Measurements from ENCODE around the gene SYT5.
"Not testable (repeated sequence)": the region's sequence is repeated elsewhere in the genome, so short reads cannot be mapped to it uniquely, and the experiment has no call there.

SYT5 gene

DNA sequence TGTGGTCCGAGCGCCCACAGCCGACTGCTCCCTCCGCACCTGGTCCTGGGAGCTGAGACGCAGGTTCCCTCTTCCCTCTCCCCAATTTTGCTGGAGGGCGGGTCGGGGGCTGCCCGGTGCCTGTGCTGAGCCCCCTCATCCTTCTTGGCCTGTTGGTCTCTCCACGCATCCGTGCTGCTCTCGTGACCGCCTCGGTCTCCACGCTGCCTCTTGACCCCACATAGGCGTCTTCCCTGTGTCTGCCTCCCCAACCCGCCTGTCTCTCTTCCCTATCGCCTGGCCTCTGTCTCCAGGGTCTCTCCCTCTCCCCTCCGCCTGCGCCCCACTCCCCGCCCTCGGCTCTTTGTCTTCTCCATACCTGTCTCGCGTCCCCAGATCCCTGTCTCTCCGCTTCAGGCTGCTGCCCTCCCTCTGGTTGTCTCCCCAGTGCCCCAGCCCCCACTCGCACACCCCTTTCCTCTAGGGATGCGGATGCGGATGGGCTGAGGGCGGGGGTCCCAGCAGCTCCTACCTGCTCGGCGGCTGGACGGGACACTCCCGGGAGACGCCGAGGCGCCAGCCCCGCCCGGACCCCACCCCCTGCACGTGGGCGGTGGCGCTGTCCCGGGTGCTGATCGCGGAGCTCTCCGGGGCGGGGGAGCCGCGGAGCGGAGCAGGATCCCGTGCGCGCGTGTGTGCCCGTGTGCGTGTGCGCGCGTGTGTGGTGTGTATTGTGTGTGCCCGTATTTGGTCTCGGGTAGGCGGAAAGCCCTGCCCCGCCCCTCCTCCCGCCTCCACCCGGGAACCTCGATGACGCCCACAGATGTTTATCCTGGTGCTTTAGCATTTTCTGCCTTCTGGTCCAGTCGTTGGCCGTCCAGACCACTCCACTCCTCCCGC, at the start of gene SYT5:
TSS of gene SYT5 (minus strand) at position 684 of the 879 bp plus-strand sequence. CDS start 1,248 bp downstream, outside the sequence.
- peak in 1 of 2 donors; percentile 29 for DNase-seq (ENCODE audit: low read depth in 2 of 2)

DNA sequence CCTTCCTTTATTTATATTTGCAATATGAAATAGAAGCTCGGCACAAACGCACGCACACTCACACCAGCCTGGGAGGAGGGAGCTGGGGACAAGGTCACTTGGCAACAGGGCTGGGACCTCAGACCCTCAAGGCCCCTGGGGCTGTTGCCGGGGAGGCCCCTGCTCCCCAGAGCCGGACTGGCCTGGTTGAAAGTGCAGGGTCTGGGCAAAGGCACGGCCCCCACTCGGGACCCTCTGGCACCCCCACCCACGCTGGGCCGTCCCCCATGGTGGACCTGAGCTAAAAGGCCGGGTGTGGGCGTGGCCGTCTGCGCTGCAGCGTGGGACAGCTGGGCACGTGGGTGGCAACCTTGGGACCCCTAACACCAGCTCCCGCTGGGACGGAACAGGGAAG, 49.7 kb upstream of the SYT5 start:
- DNase-seq (ENCODE audit: low read depth in 2 of 2): no peak

- no peak for DNase-seq (ENCODE audit: low read depth in 2 of 2)
These were observed 49.2 kb upstream of the SYT5 start for GRCh38 chr19:55229145-55229788.

GRCh38 chr19:55228403-55229031, 48.4 kb upstream of the SYT5 start, which contains the start of gene TMEM86B:
Gene TMEM86B (minus strand): TSS chr19:55228763. CDS start chr19:55228741, 22 bp downstream.
- DNase-seq (ENCODE audit: low read depth in 2 of 2): no peak

DNA sequence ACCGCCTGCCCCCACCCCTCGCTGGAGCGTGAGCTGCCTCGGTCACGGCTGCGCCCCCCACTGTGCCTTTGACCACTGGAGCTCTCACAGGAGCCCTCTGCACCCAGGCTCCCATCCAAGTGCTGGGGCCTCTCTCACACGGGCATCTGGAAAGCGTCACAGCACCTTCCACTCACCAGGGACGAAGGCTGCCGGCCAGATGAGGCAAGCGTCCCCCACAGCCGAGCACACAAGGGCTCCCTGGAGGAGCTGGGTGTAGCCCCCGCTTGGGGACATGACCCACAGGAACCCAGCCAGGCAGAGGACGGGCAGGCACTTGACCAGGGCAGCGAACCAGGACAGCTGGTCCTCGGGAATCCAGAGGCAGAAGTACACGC, 47.9 kb upstream of the SYT5 start:
- DNase-seq (ENCODE audit: low read depth in 2 of 2): no peak

DNA sequence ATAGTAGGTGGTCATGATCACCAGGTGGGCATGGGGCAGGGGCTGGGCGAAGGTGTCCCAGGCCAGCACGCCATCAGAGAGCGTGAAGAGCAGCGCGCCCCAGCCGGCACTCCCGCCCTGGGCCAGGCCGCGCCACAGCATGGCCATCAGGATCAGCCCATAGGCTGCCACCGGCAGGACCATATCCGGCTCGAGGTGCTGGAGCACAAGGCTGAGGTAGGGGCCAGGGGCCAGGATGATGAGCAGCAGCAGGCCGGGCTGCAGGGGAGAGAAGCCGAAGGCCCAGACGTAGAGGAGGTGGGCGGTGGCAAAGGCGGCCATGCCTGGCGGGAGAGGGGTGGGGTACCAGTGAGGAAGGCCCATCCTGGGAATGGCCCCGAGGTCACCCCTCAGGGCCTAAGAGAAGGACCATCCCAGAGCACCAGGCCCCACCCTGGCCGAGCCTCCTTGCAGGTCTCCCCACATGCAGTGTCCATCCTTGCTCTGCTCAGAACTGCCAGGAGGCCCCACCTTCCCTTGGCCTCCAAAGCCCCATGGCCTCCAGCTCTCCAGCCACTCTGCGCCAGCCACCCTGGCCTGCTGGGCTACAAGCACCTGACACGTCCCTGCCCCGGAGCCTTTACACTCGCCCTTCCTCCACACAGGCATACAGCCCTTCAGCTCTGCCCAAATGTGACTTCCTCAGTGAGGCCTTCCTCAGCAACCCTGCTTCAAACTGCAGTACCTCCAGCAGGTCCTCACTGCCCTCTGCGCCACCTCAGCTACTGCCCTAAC, 47.3 kb upstream of the SYT5 start:
- no peak for DNase-seq (ENCODE audit: low read depth in 2 of 2)

GRCh38 chr19:55226788-55227187, 46.7 kb upstream of the SYT5 start:
- DNase-seq (ENCODE audit: low read depth in 2 of 2): no peak

DNA sequence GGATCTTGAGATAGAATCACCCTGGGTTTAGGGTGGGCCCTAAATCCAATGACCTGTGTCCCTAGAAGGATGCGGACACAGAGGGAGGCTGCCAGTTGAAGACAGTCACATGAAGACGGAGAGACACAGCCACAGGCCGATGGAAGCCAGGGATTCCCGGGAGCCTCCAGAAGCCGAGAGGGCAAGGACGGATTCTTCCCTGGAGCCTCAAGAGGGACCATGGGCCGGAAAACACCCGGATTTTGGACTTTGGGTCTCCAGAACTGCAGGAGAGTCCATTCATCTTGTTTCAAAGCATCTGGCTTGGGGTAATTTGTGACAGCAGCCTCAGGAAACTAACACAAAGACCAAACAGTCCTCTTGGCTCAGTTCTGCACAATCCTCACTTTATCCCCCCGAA, 46.2 kb upstream of the SYT5 start:
- DNase-seq (ENCODE audit: low read depth in 2 of 2): no peak

DNA sequence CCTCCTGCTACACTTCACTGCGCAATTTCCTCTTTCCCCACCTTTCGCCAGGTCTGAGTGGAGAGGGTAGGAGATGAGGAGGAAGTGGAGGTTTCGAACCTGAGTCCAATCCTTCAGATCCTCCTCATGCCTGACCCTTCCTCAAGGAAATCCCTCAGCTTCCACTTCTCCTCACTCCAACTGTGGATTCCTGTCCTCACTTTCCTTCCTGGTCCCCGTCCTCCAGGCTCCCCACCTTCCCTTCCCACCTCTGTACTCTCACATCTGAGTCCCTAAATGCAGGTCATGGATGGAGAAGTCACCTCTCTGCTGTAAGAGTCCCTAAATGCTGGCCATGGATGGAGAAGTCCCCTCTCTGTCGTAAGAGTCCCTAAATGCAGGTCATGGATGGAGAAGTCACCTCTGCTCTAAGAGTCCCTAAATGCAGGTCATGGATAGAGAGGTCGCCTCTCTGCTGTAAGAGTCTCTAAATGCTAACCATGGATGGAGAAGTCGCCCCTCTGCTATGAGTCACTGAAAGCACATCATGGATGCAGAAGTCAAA, 45.4 kb upstream of the SYT5 start:
- no peak for DNase-seq (ENCODE audit: low read depth in 2 of 2)

DNA sequence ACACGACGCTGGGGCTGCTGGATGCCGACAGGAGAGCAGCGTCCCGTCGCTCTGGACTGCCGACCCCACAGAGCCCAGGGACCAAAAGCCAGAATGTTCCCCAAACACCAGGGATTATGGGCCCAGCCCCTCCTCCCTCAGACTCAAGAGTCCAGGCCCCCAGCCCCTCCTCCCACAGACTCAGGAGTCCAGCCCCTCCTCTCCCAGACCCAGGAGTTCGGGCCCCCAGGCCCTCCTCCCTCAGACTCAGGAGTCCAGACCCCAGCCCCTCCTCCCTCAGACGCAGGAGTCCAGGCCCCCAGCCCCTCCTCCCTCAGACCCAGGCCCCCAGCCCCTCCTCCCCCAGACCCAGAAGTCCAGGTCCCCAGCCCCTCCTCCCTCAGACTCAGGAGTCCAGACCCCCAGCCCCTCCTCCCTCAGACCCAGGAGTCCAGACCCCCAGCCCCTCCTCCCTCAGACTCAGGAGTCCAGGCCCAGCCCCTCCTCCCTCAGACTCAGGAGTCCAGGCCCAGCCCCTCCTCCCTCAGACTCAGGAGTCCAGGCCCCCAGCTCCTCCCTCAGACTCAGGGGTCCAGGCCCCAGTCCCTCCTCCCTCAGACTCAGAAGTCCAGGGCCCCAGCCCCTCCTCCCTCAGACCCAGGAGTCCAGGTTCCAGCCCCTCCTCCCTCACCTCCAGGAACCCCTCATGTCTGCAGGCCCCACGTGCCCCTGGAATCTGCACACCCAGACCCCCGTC, 44.8 kb upstream of the SYT5 start:
- not testable (repeated sequence) for DNase-seq (ENCODE audit: low read depth in 2 of 2)

DNA sequence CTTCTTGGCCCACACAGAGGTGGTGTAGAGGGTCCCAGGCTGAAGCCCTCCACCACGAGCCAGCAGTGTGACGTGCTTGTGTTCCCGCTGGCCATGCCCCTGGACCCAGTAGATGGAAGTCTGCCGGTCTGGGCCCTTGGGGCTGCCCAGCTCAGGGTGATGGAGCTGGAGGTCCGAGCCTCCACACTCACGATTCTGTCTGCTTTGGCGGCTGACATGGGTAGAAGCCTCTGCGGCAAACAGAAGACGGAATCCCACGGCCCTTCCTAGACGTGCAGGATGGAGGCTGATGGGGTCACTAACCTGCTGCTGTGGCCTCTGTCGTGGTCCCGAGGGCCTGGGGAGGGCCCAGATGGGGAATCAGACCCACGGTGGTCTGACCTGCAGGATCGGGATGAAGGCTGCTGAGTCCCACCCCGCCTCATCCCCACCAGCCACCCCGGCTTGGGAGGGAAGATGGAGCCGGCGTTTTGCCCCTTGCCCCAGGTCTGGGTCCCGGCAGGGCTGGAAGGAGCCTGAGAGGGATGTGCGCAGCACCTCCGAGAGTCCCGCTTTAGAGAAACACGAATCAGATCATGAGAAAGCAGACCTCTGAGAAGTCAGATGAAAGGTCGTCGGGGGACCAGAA, 44.1 kb upstream of the SYT5 start:
- DNase-seq (ENCODE audit: low read depth in 2 of 2): no peak

DNA sequence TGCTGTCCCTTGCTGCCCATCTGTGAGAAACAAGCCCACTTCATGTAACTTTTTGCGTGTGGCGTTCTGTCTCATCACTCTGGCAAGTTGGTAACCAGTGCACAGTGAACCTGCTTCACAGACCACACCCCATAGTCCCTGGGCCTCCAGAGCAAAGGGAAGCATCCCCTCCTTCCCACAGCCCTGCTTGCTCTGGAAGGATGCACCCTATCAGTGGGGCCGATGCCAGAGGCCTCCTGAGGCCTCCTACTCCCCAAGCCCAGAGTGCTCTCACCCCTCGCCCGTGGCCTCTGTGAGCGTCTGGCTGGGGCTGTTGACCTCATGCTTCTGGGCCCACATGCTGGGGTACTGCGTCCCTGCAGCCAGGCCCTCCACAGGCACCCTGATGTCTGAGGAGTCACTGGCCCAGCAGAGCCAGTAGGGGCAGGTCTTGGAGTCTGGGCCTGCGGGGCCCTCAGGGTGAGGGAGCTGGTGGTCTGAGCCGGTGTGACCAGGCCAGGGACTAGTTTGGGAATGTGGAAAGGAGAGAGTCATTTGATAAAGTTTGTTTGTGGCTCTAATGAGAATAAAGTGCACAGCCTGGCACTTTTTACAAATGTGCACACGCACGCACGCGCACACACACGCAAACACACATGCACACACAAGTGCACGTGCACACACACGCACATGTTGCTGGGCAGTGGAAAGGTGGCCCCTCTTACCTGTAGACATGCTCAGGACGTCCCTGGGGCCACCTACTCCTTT, 43.4 kb upstream of the SYT5 start:
- DNase-seq (ENCODE audit: low read depth in 2 of 2): no peak

DNA sequence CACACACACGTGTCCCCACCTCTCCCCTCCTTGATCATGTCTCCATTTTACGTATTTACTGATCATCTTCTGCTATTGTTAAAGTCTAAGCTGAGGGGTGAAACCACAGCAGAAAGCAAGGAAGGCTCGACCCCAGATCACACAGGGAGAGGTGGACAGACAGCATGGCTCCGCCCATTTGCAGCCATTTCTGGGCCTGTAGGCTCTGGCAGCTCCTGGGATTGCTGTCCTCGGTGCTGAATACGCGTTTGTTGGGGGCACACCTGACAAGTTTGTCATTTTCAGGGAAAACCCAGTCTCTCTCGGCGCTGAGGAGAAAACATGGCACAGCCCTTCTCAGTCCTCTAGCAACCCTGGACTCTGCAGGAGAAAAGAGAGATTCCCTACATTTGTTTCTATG, 40.4 kb upstream of the SYT5 start:
- no peak for DNase-seq (ENCODE audit: low read depth in 2 of 2)

- DNase-seq (ENCODE audit: low read depth in 2 of 2): no peak
These were observed 36.5 kb upstream of the SYT5 start for GRCh38 chr19:55216461-55217198.

DNA sequence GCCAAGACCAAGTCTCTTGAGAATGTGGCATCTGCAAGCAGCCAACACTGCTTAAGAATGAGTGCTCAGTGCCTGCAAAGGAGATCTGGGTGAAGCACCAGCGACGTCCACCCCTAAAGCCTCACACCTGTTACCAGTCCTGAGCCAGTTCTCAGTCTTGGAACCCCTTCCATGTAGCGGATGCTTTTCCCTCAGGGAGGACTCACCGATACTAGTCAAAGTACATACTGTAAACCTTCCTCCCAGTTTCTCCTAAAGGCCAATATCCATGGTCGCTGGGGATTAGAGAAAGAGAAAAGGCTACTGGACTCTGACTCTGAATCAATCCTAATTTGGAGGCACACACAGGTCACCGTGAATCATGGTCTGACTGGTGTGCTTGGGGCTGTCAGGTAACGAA, 33.5 kb upstream of the SYT5 start:
- no peak for DNase-seq (ENCODE audit: low read depth in 2 of 2)

- no peak for DNase-seq (ENCODE audit: low read depth in 2 of 2)
These were observed 32.4 kb upstream of the SYT5 start for GRCh38 chr19:55212447-55212846.

DNA sequence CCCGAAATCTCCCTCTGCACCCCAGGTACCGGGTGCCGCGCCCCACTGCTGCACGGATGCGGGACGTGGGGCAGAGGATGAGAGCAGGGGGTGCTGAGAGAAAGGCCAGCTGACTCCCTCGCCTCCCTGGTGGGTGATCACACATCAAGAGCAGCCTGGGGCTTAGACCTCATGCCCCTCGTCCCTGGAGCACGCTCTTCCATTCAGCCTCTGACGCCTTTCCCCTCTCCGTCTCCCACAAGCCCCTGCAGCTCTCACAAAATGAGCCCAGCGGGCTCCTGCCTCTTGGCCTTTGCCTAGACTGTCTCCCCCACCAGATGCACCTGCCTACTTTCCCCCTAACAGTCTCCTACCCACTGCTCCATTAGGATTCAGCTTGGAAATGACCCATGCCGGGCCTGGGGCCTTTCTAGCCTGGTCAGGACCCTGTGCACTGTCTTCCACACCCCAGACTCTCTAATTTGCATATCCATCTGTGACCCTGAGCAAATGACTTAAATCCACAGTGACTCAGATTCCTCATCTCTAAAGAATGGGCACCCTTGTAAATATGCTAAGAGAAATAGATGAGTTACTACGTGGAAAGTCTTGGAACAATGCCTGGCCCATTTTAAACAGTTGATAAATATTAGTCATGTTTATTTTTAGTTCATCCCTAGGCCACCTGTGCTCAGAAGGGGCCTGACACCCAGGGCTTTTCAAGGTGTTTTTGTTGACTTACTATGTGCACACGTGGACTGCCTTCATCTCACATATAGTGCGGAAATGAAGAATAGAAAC, 29.8 kb upstream of the SYT5 start:
- DNase-seq (ENCODE audit: low read depth in 2 of 2): no peak
